CD4-positive, alpha-beta memory T cell (primary cell): ENCODE data around the gene CKLF. TPM values are rescaled to one million over a fixed set of nuclear protein-coding genes. Genes with fewer than 3 reads are reported as not detected.
"Not testable (repeated sequence)": the region's sequence is repeated elsewhere in the genome, so short reads cannot be mapped to it uniquely, and the experiment has no call there.

Experiments used
- CTCF ChIA-PET: fragments of 350-600 bp; sonication (Branson Sonifier 250); formaldehyde crosslinking; loops from one replicate; lab custom pipeline; 2021; ENCODE audit warnings: inconsistent platforms; ENCODE audit not compliant: partially characterized antibody; lab: Charles Lee
- POLR2A ChIA-PET: fragments of 350-600 bp; sonication (Branson Sonifier 250); formaldehyde crosslinking; loops from one replicate; lab custom pipeline; 2021; ENCODE audit not compliant: partially characterized antibody; lab: Charles Lee
- DNase-seq, 5 donors: peaks; one replicate each; pipeline versions ENCODE4 v3.0.0 to v3.0.0-alpha.2; 2020 to 2022; ENCODE audit warnings: mixed read lengths in 1 of 5
- H3K27ac ChIP-seq: one replicate; pipeline ENCODE4 v1.7.0; 2013; ENCODE audit warnings: low read depth, low read length
- H3K27me3 ChIP-seq: 2 replicates; pipeline ENCODE4 v1.7.0; 2013; ENCODE audit warnings: mild to moderate bottlenecking, low read length, moderate library complexity; ENCODE audit not compliant: insufficient read depth
- H3K36me3 ChIP-seq: 2 replicates; pipeline ENCODE4 v1.7.0; 2013; ENCODE audit warnings: mild to moderate bottlenecking, low read length, moderate library complexity; ENCODE audit not compliant: insufficient read depth
- H3K4me1 ChIP-seq: 2 replicates; pipeline ENCODE4 v1.7.0; 2013; ENCODE audit warnings: mild to moderate bottlenecking, low read length, moderate library complexity; ENCODE audit not compliant: insufficient read depth
- H3K4me3 ChIP-seq, 2 donors: one replicate each; pipeline ENCODE4 v1.7.0; 2013; ENCODE audit warnings: low read length in 2 of 2, mild to moderate bottlenecking in 1 of 2
- H3K9me3 ChIP-seq, 2 donors: one replicate each; pipeline ENCODE4 v1.7.0; 2013; ENCODE audit warnings: low read length in 2 of 2, control low read depth in 1 of 2; ENCODE audit not compliant: control insufficient read depth in 1 of 2
- H3K27ac Mint-ChIP-seq, 7 donors: one replicate each; pipeline ENCODE4 v1.8.0; 2020 to 2021; ENCODE audit warnings: mixed read lengths in 7 of 7, mild to moderate bottlenecking in 6 of 7, inconsistent platforms in 3 of 7, moderate library complexity in 3 of 7
- H3K27me3 Mint-ChIP-seq, 2 donors: one replicate each; pipeline ENCODE4 v1.8.0; 2020 to 2021; ENCODE audit warnings: mixed read lengths in 2 of 2
- H3K36me3 Mint-ChIP-seq, 2 donors: one replicate each; pipeline ENCODE4 v1.8.0; 2020 to 2021; ENCODE audit warnings: mixed read lengths in 2 of 2, inconsistent platforms in 1 of 2, mild to moderate bottlenecking in 1 of 2
- H3K4me1 Mint-ChIP-seq, 4 donors: one replicate each; pipeline ENCODE4 v1.8.0; 2020 to 2021; ENCODE audit warnings: mixed read lengths in 4 of 4, mild to moderate bottlenecking in 1 of 4
- H3K4me3 Mint-ChIP-seq, 8 donors: one replicate each; pipeline ENCODE4 v1.8.0; 2020 to 2021; ENCODE audit warnings: mixed read lengths in 8 of 8, mild to moderate bottlenecking in 7 of 8, moderate library complexity in 6 of 8, inconsistent platforms in 3 of 8
- H3K9me3 Mint-ChIP-seq, 8 donors: one replicate each; pipeline ENCODE4 v1.8.0; 2020 to 2021; ENCODE audit warnings: mixed read lengths in 8 of 8, mild to moderate bottlenecking in 5 of 8, inconsistent platforms in 3 of 8, moderate library complexity in 1 of 8
- intact Hi-C: fragments of 100-400 bp; cut with micrococcal nuclease; formaldehyde crosslinking; loops from one replicate; pipeline ENCODE4 v1.15.1; 2023
- polyA plus RNA-seq, 2 donors: library from polyadenylated mRNA; unstranded; fragments of 300-500 nt; fragmentation: Illumina TruSeq; gene quantifications; one replicate each; pipeline ENCODE4 v1.2.3, GENCODE V29; 2021
- total RNA-seq, 2 experiments: library from RNA; stranded (reverse); gene quantifications; one replicate each; pipeline ENCODE4 v1.2.3, GENCODE V29; 2021

The CKLF gene
- total and polyA plus RNA-seq, 4 experiments from 2014 or later = 71.0 to 173 (median 115) TPM

GRCh38 chr16:66592241-66592640 lies 39.9 kb downstream of the CKLF start:
- Histone ChIP-seq H3K4me3 (no peak overlapping the region), H3K9me3 (no peaks in the 10 kb centered on the region), H3K27ac (no peak overlapping the region), H3K4me1 (peaks cover 28% of the 10 kb centered on the region), H3K27me3 (no peaks in the 10 kb centered on the region), H3K36me3 (no peaks in the 10 kb centered on the region)
- Mint-ChIP-seq H3K36me3 (no peaks in the 10 kb centered on the region), H3K27me3 (no peaks in the 10 kb centered on the region), H3K27ac (no peak overlapping the region), H3K4me3 (no peak overlapping the region), H3K4me1 (peaks cover 14 to 27% (median 24%) of the 10 kb centered on the region in 4 donors), H3K9me3 (no peaks in the 10 kb centered on the region)
- POLR2A ChIA-PET = interaction anchor here (0.6 to 1.3 kb wide), 2 partner anchors 12 to 45 kb away, joined by 3 to 4 read pairs; no protein-coding TSS in a partner anchor
- no peak for DNase-seq
- intact Hi-C loops = no loop called here
- CTCF ChIA-PET = interaction anchor here (1.2 kb wide), 1 partner anchor 16 kb away, joined by 5 read pairs; no protein-coding TSS in a partner anchor

DNA sequence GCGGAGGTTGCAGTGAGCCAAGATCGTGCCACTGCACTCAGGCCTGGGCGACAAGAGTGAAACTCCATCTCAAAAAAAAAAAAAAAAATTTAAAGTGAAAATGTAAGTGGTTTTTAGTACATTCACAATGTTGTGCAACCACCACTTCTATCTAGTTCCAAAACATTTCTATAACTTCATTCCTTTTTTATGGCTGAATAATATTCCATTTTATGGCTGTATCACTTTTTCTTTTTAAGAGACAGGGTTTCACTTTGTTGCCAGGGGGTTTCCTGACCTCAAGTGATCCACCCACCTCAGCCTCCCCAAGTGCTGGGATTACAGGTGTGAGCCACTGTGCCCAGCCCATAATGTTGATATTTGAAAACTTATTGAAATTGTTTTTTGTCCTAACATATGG lies 40.4 kb downstream of the CKLF start:
- POLR2A ChIA-PET = interaction anchor here (0.6 to 1.3 kb wide), 2 partner anchors 11 to 46 kb away, joined by 3 to 4 read pairs; no protein-coding TSS in a partner anchor
- H3K27ac Mint-ChIP-seq = no peak overlapping the region

GRCh38 chr16:66594739-66595138 lies 42.4 kb downstream of the CKLF start:
- POLR2A ChIA-PET = interaction anchor here (0.6 to 2.2 kb wide), 3 partner anchors 9 to 145 kb away, joined by 3 to 8 read pairs (median 3); partner anchors contain the start of gene CMTM3
- intact Hi-C loops = no loop called here
- peaks cover 16 to 35% (median 27%) of the 10 kb centered on the region in 4 donors for H3K4me1 Mint-ChIP-seq
- no peak overlapping the region for H3K27ac ChIP-seq
- no peak overlapping the region for H3K4me3 Mint-ChIP-seq
- peaks cover 0 to 1% (median 0%) of the 10 kb centered on the region in 8 donors for H3K9me3 Mint-ChIP-seq
- H3K4me1 ChIP-seq = peaks cover 37% of the 10 kb centered on the region
- no peaks in the 10 kb centered on the region for H3K36me3 ChIP-seq
- no peaks in the 10 kb centered on the region for H3K36me3 Mint-ChIP-seq
- DNase-seq = no peak
- no peaks in the 10 kb centered on the region for H3K9me3 ChIP-seq
- no peaks in the 10 kb centered on the region for H3K27me3 Mint-ChIP-seq
- H3K27me3 ChIP-seq = no peaks in the 10 kb centered on the region
- H3K4me3 ChIP-seq = no peak overlapping the region
- CTCF ChIA-PET = interaction anchor here (1.2 to 6.7 kb wide), 2 partner anchors 13 to 82 kb away, joined by 4 to 35 read pairs; no protein-coding TSS in a partner anchor
- no peak overlapping the region for H3K27ac Mint-ChIP-seq

More for the DNA sequence above, 40.4 kb downstream of the CKLF start:
- peaks cover 17 to 32% (median 27%) of the 10 kb centered on the region in 4 donors for H3K4me1 Mint-ChIP-seq
- Histone ChIP-seq H3K4me1 (peaks cover 33% of the 10 kb centered on the region), H3K36me3 (no peaks in the 10 kb centered on the region), H3K27ac (no peak overlapping the region), H3K27me3 (no peaks in the 10 kb centered on the region), H3K4me3 (no peak overlapping the region), H3K9me3 (no peaks in the 10 kb centered on the region)
- no peaks in the 10 kb centered on the region for H3K36me3 Mint-ChIP-seq
- no peak overlapping the region for H3K4me3 Mint-ChIP-seq
- peaks cover 0 to 1% (median 0%) of the 10 kb centered on the region in 8 donors for H3K9me3 Mint-ChIP-seq
- CTCF ChIA-PET = no interaction called here
- intact Hi-C loops = no loop called here
- H3K27me3 Mint-ChIP-seq = no peaks in the 10 kb centered on the region
- no peak for DNase-seq

DNA sequence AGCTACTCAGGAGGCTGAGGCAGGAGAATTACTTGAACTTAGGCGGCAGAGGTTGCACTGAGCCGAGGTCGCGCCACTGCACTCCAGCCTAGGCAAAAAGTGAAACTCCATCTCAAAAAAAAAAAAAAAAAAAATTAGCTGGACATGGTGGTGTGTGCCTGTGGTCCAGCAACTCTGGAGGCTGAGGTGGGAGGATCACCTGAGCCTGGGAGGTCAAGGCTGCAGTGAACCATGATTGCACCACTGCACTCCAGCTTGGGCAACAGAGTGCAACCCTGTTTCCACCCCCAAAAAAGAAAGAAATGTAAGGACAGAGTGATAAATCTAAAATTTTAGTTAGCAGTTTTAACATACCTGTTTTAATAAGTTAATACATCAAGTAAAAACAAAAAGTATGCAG lies 44.2 kb downstream of the CKLF start:
- intact Hi-C loops, H3K27ac Mint-ChIP-seq, H3K27me3 ChIP-seq, H3K9me3 ChIP-seq, H3K4me3 ChIP-seq, H3K9me3 Mint-ChIP-seq, H3K4me3 Mint-ChIP-seq, DNase-seq, H3K36me3 Mint-ChIP-seq, H3K27me3 Mint-ChIP-seq, H3K27ac ChIP-seq, H3K36me3 ChIP-seq: not testable (repeated sequence)
- peaks cover 15 to 30% (median 20%) of the 10 kb centered on the region in 4 donors for H3K4me1 Mint-ChIP-seq
- ChIA-PET CTCF (interaction anchor here (0.7 to 6.7 kb wide), 4 partner anchors 11 to 190 kb away, joined by 3 to 35 read pairs (median 6); no protein-coding TSS in a partner anchor), POLR2A (interaction anchor here (1.5 kb wide), 1 partner anchor 44 kb away, joined by 5 read pairs; the partner anchor contains the start of gene CKLF)
- peaks cover 26% of the 10 kb centered on the region for H3K4me1 ChIP-seq

GRCh38 chr16:66596986-66597848 lies 44.8 kb downstream of the CKLF start:
- Mint-ChIP-seq H3K4me1 (peaks cover 15 to 30% (median 20%) of the 10 kb centered on the region in 4 donors), H3K27ac (peak overlapping the region; percentile 23 to 81 (median 58)), H3K27me3 (no peaks in the 10 kb centered on the region), H3K4me3 (peak overlapping the region in 3 of 8 donors; percentile 31 to 72 (median 43)), H3K36me3 (peaks cover 0 to 4% of the 10 kb centered on the region in 2 donors), H3K9me3 (peaks cover 0 to 6% (median 4%) of the 10 kb centered on the region in 8 donors)
- no peaks in the 10 kb centered on the region for H3K27me3 ChIP-seq
- no peak overlapping the region for H3K27ac ChIP-seq
- H3K4me3 ChIP-seq = no peak overlapping the region
- peaks cover 26% of the 10 kb centered on the region for H3K4me1 ChIP-seq
- intact Hi-C loops = no loop called here
- DNase-seq = no peak
- no peaks in the 10 kb centered on the region for H3K9me3 ChIP-seq
- POLR2A ChIA-PET = interaction anchor here (0.7 to 1.5 kb wide), 3 partner anchors 8 to 44 kb away, joined by 4 to 6 read pairs (median 5); partner anchors contain the start of genes CKLF and CMTM2
- CTCF ChIA-PET = interaction anchor here (1.1 to 6.7 kb wide), 4 partner anchors 11 to 191 kb away, joined by 4 to 35 read pairs (median 6); no protein-coding TSS in a partner anchor
- H3K36me3 ChIP-seq = no peaks in the 10 kb centered on the region

GRCh38 chr16:66598111-66598510 lies 45.7 kb downstream of the CKLF start:
- intact Hi-C loops = no loop called here

More at GRCh38 chr16:66598111-66598510, 45.7 kb downstream of the CKLF start:
- no peaks in the 10 kb centered on the region for H3K36me3 ChIP-seq
- H3K4me1 ChIP-seq = peaks cover 26% of the 10 kb centered on the region
- Mint-ChIP-seq H3K4me3 (peak overlapping the region in 2 of 8 donors; percentile 1 to 36), H3K36me3 (peaks cover 0 to 4% of the 10 kb centered on the region in 2 donors), H3K27me3 (no peaks in the 10 kb centered on the region), H3K4me1 (peaks cover 18 to 34% (median 24%) of the 10 kb centered on the region in 4 donors), H3K9me3 (peaks cover 0 to 8% (median 4%) of the 10 kb centered on the region in 8 donors), H3K27ac (peak overlapping the region in 6 of 7 donors; percentile 5 to 86 (median 56))
- CTCF ChIA-PET = interaction anchor here (1.3 to 6.7 kb wide), 3 partner anchors 10 to 191 kb away, joined by 4 to 35 read pairs (median 9); no protein-coding TSS in a partner anchor
- H3K4me3 ChIP-seq = no peak overlapping the region
- H3K9me3 ChIP-seq = no peaks in the 10 kb centered on the region
- H3K27ac ChIP-seq = no peak overlapping the region
- H3K27me3 ChIP-seq = no peaks in the 10 kb centered on the region
- POLR2A ChIA-PET = interaction anchor here (1.4 to 1.5 kb wide), 2 partner anchors 9 to 45 kb away, joined by 5 to 6 read pairs; partner anchors contain the start of gene CKLF
- no peak for DNase-seq
